Suppressor macrophage treated with lipopolysaccharide for 4 hours (primary cell): ENCODE results near the gene OBSL1.

Source experiments
- DNase-seq: peaks from one replicate; pipeline ENCODE4 v3.0.0-alpha.2; 2020

The OBSL1 gene

GRCh38 chr2:219565130-219566080 lies 5.9 kb downstream of the OBSL1 start:
- DNase-seq, result no peak

- no peak for DNase-seq
Observed at GRCh38 chr2:219563271-219563928, 7.9 kb downstream of the OBSL1 start.

GRCh38 chr2:219562049-219563020 lies 9.0 kb downstream of the OBSL1 start:
- DNase-seq, result no peak

- no peak for DNase-seq
Observed at GRCh38 chr2:219561179-219562048, 9.9 kb downstream of the OBSL1 start.

GRCh38 chr2:219560893-219561178 lies 10.5 kb downstream of the OBSL1 start:
- no peak for DNase-seq

- peak; percentile 13 for DNase-seq
Observed at GRCh38 chr2:219560037-219560892, 11.1 kb downstream of the OBSL1 start.

- DNase-seq, result no peak
Observed at GRCh38 chr2:219559156-219559915, 12.0 kb downstream of the OBSL1 start.

- DNase-seq, result no peak
Observed at GRCh38 chr2:219557791-219558785, 13.3 kb downstream of the OBSL1 start.

- DNase-seq, result no peak
Observed at GRCh38 chr2:219557320-219557719, 14.0 kb downstream of the OBSL1 start.

GRCh38 chr2:219556413-219556812 lies 14.9 kb downstream of the OBSL1 start:
- DNase-seq, result no peak

GRCh38 chr2:219555956-219556355 lies 15.4 kb downstream of the OBSL1 start:
- no peak for DNase-seq

GRCh38 chr2:219554350-219554749 lies 17.0 kb downstream of the OBSL1 start:
- DNase-seq, result no peak

GRCh38 chr2:219553463-219553963 lies 17.8 kb downstream of the OBSL1 start:
- no peak for DNase-seq

- no peak for DNase-seq
Observed at GRCh38 chr2:219553168-219553417, 18.2 kb downstream of the OBSL1 start.

GRCh38 chr2:219552382-219553167 lies 18.8 kb downstream of the OBSL1 start:
- peak; percentile 86 for DNase-seq

- DNase-seq, result no peak
Observed at GRCh38 chr2:219551441-219552381, 19.6 kb downstream of the OBSL1 start.

GRCh38 chr2:219549619-219550018 lies 21.7 kb downstream of the OBSL1 start:
- no peak for DNase-seq
